Mammary microvascular endothelial cell (primary cell): ENCODE measurements around the gene TMEM130. TPM values are rescaled to one million over a fixed set of nuclear protein-coding genes. Genes with fewer than 3 reads are reported as not detected.

Experiments
- total RNA-seq: library from RNA; depleted of rRNA; stranded (reverse); fragments of >200 nt; gene quantifications from 2 replicates; pipeline ENCODE4 v1.2.3, GENCODE V29; 2015

Gene TMEM130
- total RNA-seq: not detected in 2 replicates

GRCh38 chr7:98869597-98870120 lies at the start of gene TMEM130:
TMEM130 (minus strand) TSS chr7:98870014; CDS start chr7:98869861, 153 bp downstream.

DNA sequence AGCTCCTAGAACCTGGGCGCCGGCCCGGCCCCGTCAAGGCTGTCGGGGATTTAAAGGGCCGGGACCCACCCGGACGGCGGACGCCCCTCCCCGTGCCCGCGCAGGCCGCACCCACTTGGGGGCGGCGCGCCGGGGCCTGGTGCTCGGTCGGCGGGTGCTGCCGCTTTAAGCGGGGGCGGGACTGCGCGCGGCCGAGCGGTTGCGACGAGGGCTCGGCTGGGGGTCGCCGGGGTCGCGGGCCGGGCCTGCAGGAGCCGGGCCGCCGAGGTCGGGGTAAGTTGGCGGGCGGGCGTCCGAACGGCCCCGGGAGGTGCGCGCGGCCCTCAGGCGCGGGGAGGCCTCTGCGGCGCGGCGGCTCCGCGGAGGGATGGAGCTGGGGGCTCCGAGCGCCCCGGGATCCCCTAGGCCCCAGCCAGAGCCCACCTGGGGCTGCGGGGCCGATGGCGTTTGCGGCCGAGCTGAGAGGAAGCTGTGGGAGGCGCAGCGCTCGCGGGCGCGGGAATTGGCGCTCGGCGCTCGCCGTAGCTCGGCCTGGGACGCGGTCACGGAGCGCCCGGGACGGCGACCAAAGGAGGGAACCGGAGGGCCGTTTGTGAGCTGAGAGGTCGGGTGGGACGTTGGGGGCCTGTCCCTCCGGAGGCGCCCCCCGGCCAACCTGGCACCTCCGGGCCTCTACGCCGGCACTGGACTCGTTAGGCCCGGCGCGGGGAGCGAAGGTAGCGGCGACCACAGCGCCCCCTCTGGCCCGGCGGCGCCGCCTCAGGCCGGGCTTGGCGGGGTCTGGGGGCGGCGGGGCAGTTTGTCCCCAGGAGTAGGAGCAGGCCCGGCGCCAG lies 8.8 kb upstream of the TMEM130 start, which contains the start of gene TRRAP:
Gene TRRAP (plus strand): TSS at position 168 of the 833 bp plus-strand sequence. CDS start 2,619 bp downstream, outside the sequence.

Other genes with a start within 250 kb of the TMEM130 start
- gene TRRAP, start 8.5 kb upstream of the TMEM130 start, total RNA-seq: 19.6 and 21.7 TPM in 2 replicates